DMS 273 treated with DMSO at 0.1 percent for 48 hours (cell line): ENCODE results near the gene RANGAP1.
A peak's percentile ranks its signal among the peaks of the same experiment; 100 is the strongest.

Experiments used
- DNase-seq: peaks from one replicate; lab custom pipeline; 2025; lab: John Stamatoyannopoulos, UW

Gene RANGAP1

GRCh38 chr22:41237036-41237706 is 48.8 kb downstream of the RANGAP1 start:
- no peak for DNase-seq

DNA sequence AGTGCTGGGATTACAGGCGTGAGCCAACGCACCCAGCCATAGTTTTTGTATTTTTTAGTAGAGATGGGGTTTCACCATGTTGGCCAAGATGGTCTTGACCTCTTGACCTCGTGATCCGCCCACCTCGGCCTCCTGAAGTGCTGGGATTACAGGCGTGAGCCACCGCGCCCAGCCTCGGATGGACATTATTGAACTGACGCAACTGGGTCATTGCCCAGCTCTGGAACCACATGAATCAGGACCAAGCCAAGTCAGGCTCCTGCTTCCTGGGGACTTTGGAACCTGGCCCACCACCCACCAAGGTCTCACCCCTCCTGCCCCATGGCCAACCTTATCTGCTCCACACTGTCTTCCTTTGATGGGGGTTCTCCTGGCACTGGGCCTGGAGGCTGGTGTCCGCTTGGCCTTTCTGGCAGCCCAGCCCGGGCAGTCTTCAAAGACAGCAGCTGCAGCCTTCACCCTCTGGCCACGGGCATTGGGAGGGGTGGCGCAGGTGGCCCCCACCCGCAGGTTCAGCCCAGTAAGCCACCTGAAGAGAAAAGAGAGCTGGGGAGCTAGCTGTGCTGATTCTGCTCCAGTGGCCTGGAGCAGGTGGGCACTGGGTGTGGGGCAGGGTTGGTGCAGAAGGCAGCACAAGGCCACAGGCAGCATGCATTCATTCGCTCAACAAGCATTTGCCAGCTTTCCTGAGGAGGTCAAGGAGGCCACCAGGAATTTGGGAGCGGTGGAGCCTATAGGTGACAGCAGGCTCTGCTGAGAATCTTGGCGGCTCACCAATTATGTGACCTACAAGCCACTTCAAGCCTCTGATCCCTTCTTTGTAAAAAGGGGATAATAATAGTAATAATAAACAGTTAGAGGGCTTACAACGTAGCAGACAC is 50.9 kb downstream of the RANGAP1 start:
- no peak for DNase-seq

DNA sequence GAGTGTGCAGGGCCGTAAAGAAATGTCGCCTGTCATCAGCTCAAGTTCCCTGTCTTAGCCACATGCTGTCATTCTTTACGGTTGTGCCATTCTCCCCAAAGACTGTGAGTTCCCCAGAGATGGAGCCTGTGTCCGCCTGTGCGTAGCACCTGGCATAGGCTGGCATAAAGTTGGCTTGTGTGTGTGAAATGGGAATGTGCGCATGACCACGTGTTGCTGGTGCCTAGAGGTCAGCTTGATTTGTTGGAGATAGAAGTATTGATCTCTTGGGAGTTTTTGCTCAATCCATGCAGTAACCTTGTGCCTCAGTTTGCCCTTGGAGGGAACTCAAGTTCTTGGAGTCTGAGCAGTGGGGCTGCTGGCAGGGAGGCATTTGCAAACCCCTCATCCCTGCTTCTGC is 54.6 kb downstream of the RANGAP1 start:
- DNase-seq = no peak

DNA sequence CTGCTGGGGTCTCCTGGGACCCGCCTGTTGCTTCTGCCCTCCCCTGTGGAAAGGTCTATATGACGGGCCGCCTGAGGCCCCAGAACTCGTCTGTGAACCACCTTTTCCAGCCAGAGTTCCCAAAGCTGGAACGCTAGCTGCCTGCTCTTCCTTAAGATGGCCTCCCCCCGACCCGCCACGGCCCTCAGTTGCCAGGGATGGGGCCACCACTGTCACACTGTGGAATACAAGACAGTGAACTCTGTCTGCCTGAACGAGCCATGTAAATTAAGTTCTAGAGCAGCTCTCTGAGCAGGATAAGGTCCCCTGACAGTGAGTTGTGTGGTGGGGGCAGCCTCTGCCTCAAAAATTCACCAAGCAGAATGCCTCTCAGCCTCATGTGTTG is 55.6 kb downstream of the RANGAP1 start:
- no peak for DNase-seq

DNA sequence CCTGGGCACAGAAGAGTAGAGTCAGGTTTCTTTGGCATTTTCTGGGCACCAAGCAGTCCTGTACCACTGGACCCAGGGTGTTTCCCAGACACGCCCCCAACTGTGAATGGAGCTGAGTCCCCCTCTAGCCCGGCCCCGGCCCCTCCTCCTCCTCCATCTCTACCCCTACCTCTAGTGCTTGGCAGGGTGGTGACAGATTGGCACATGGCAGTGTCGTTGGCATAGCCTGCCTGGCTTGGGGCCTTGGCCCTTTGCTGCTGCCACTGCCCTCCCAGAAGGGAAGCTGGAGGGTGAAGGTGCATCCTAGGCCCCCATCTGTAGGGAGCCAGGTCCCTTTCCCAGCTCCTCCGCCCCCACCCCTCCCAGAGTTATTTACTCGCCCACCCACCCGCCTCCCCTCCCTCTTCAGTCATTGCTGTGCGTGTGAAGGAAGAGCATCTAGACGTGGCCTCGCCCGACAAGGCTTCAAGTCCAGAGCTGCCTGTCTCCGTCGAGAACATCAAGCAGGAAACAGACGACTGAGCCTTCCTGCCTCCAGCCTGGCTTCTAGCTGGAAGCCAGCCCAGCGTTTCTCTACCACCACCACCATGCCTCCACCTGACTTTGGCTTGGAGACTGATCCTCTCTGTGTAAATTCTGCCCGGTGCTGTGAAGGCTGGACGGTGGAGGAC is 56.1 kb downstream of the RANGAP1 start:
- no peak for DNase-seq

GRCh38 chr22:41229215-41229614 is 56.8 kb downstream of the RANGAP1 start:
- no peak for DNase-seq

DNA sequence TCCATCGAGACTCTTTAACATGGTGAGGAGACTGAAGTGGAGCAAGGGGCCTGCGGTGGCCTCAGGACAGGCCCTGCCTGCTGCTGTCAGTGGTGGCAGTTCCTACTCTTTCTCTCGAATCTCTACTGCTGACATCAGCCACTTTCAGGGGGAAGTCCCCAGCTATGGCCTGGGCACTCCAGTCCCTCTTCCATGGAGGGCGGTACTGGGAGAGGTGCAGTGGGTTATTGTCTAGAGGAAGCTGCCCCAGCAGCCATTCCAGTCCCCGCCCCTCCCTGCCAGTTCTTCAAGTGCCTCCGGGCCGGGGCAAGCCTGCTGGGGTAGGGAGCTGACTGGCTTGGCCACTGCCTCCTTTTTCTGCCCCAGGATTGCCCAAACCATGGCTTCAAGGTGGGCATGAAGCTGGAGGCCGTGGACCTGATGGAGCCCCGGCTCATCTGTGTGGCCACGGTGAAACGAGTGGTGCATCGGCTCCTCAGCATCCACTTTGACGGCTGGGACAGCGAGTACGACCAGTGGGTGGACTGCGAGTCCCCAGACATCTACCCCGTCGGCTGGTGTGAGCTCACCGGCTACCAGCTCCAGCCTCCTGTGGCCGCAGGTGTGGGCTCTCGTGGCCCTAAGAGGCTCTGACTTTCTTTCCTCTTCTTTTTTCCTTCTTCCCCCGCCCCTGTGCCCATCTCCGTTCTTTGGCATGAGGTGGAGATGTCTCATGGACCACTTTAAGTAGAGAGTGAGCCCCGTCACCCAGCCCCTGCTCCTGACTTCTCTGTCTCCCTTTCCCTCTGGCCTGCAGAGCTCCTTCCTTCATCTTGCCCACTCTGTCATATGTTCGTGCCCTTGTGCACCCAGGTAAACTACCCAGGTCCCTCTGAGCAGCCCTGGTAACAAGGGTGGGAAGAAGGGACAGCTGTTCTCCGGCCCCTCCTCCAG is 59.0 kb downstream of the RANGAP1 start:
- DNase-seq = no peak

GRCh38 chr22:41223535-41223934 is 62.5 kb downstream of the RANGAP1 start:
- DNase-seq = no peak

- no peak for DNase-seq
These were observed 63.0 kb downstream of the RANGAP1 start for GRCh38 chr22:41222846-41223507.

DNA sequence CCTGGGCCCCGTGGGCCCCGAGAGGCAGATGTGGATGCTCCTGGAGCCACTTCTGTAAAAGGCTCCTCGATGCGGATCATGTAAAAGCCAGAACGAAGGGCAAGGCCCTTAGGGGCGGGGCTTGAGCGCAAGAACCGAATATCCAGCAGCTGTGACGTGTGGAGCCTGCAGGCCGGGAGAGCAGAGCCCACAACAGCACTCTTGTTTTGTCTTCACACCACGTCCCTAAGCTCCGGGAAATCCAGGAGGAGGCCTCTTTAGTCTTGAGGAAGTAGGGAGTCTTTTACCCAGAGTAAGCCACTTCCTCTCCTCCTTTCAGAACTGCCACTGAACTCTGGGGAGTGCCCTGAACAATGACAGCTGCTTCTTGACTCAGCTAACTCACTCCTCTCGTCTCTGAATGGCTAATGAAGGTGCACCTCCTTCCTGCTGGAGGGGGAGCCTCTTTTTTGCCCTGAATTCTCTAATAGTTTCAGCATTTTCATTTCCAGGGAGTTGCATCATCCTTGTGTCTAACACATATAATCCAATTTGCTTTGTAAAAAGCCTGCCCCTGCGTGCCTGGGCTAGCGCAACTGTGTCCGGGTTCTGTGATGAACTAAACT is 68.3 kb downstream of the RANGAP1 start:
- no peak for DNase-seq

DNA sequence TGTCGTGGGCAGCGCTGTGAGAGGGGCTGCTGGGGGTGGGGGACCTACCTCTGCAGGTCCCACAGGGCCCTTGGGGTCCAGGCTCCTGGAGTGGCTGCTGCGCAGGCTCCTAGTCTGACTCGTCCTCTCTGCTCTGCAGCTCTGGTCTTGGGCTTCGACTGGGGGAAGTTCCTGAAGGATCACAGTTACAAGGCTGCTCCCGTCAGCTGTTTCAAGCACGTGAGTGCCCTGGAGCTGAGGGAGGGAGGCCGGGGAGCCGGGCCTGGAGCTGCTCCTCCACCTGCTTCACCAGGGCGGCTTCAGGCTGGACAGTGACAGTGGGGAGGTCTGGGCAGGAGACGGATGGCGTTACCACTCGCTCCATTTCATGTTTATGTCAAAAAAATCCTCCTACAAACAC is 69.0 kb downstream of the RANGAP1 start:
- no peak for DNase-seq

DNA sequence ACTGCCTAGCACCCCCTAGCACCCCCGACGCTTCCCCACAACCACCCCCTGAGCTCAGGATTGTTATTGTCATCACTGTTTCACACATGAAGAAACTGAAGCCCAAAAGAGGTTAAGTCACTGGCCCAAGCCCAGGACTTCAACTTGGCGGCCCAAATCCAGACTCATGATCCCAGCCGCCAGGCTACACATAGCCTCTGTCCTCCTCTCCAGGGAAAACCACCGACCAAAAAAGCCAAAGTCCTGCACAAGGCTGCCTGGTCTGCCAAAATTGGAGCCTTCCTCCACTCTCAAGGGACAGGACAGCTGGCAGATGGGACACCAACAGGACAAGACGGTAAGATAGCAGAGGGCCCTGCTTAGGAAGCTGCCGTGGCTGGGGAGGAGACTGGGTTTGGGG is 70.1 kb downstream of the RANGAP1 start:
- DNase-seq = no peak

GRCh38 chr22:41215409-41215808 is 70.6 kb downstream of the RANGAP1 start:
- DNase-seq = no peak

GRCh38 chr22:41206719-41207118 is 79.3 kb downstream of the RANGAP1 start:
- no peak for DNase-seq

- peak; percentile 78 for DNase-seq
These were observed 80.7 kb downstream of the RANGAP1 start, which contains the start of gene L3MBTL2 for GRCh38 chr22:41204992-41205900. Gene L3MBTL2, plus strand, starts transcription at chr22:41205312. Its CDS starts 51 bp downstream, at chr22:41205363.

DNA sequence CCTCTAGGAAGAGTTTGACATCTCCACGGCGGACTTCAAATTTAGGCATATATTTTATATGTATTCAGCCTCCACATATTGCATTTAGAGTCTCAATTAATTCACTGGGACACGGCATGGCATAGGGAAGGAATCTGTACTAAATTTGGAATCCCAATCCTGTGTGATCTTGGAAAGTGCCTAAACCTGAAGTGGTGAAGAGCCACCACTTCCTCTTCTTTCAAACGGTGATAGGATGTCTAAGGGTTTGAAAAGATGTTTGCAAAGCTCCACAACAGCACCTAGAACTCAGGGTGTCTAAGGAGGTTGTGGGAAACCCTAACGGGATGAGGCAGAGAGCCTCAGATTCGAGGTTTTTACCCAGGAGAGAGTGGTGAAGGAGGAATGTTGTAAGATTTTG is 81.9 kb downstream of the RANGAP1 start:
- DNase-seq = no peak

- DNase-seq = no peak
These were observed 82.9 kb downstream of the RANGAP1 start for GRCh38 chr22:41203118-41203517.

GRCh38 chr22:41201141-41201540 is 84.8 kb downstream of the RANGAP1 start:
- DNase-seq = no peak

- no peak for DNase-seq
These were observed 87.9 kb downstream of the RANGAP1 start for GRCh38 chr22:41198027-41198580.
